ENCODE results near the gene DPYSL4. TPM values are rescaled to one million over a fixed set of nuclear protein-coding genes. Genes with fewer than 3 reads are reported as not detected.

The DPYSL4 gene
- total RNA-seq: 10 to 100 TPM in 9 of 10 donors, 1 to 10 TPM in 1; 9.4 to 78.9 (median 32.6) TPM
- polyA plus RNA-seq: 10 to 100 TPM in 1 of 2 donors, 1 to 10 TPM in 1; 2.4 to 19.2 TPM
- long read RNA-seq, donor 1, partial matches to known transcripts: 9 of 14 reads
- long read RNA-seq, donor 1, other reads (novel, unspliced or antisense): 2 of 14 reads
- long read RNA-seq, donor 2, transcript DPYSL4-201 (14 exons, 2,729 nt): major isoform, 18 of 72 reads
- long read RNA-seq, donor 2, partial matches to known transcripts: 35 of 72 reads
- long read RNA-seq, donor 2, other reads (novel, unspliced or antisense): 15 of 72 reads
- long read RNA-seq, donor 3, transcript DPYSL4-201 (14 exons, 2,729 nt): major isoform, 7 of 10 reads
- long read RNA-seq, donor 3, partial matches to known transcripts: 2 of 10 reads
- long read RNA-seq, donor 3, other reads (novel, unspliced or antisense): 1 of 10 reads

GRCh38 chr10:132186488-132187429 is at the start of gene DPYSL4:
TSS of gene DPYSL4 (plus strand) at chr10:132186948. CDS start at chr10:132187064, 116 bp downstream.
- ATAC-seq (peak; percentile 24 to 79 (median 54)), DNase-seq (no peak)
- H3K27ac ChIP-seq: peak within 1 kb of the TSS in 3 of 10 donors; percentile 46 to 64 (median 53)
- intact Hi-C loops (cut with DNase I): no loop called here
- H3K9me3 ChIP-seq: no peaks in the 10 kb centered on the region
- H3K4me1 ChIP-seq: peaks cover 12 to 41% (median 27%) of the 10 kb centered on the region in 9 donors
- H3K36me3 ChIP-seq: no peaks in the 10 kb centered on the region
- H3K27me3 ChIP-seq: peaks cover 0 to 62% (median 45%) of the 10 kb centered on the region in 7 donors
- H3K4me3 ChIP-seq: peak within 1 kb of the TSS; percentile 28 to 70 (median 57)
- TF ChIP-seq CTCF (IDR thresholded peaks at IDR 0.05): peak in 1 of 9 donors; percentile 14
- WGBS, 2 donors: 1 to 2% methylated on average over 60 to 102 of the region's 109 CpGs

- no peaks in the 10 kb centered on the region for H3K9me3 ChIP-seq
- H3K4me3 ChIP-seq: no peak overlapping the region
- intact Hi-C loops (cut with DNase I): loop anchor here in 2 of 10 donors (5.0 to 10.0 kb wide), 2 partner anchors 95 to 103 kb away; no protein-coding TSS in a partner anchor
- 91 to 92% methylated on average over 40 of the region's 40 CpGs for WGBS, 2 donors
- TF ChIP-seq CTCF (IDR thresholded peaks at IDR 0.05): no peak
- H3K27me3 ChIP-seq: peaks cover 0 to 9% (median 0%) of the 10 kb centered on the region in 7 donors
- ATAC-seq: no peak
- H3K27ac ChIP-seq: no peak overlapping the region
- H3K36me3 ChIP-seq: peaks cover 0 to 7% (median 0%) of the 10 kb centered on the region in 9 donors
- no peak for DNase-seq
- peaks cover 0 to 4% (median under 1%) of the 10 kb centered on the region in 9 donors for H3K4me1 ChIP-seq
Observed at GRCh38 chr10:132137111-132138072, 49.4 kb upstream of the DPYSL4 start.

GRCh38 chr10:132138133-132138532 is 48.6 kb upstream of the DPYSL4 start:
- Histone ChIP-seq H3K27ac (no peak overlapping the region), H3K4me1 (peaks cover 0 to 10% (median 3%) of the 10 kb centered on the region in 9 donors), H3K9me3 (no peaks in the 10 kb centered on the region), H3K4me3 (no peak overlapping the region), H3K36me3 (peaks cover 0 to 7% (median 0%) of the 10 kb centered on the region in 9 donors), H3K27me3 (peaks cover 0 to 10% (median 6%) of the 10 kb centered on the region in 7 donors)
- ATAC-seq (no peak), DNase-seq (peak in 1 of 2 donors; percentile 11)
- intact Hi-C loops (cut with DNase I): loop anchor here in 2 of 10 donors (5.0 to 10.0 kb wide), 2 partner anchors 96 to 103 kb away; no protein-coding TSS in a partner anchor
- WGBS, 2 donors: 93 to 94% methylated on average over 40 of the region's 40 CpGs
- no peak for TF ChIP-seq CTCF (IDR thresholded peaks at IDR 0.05)
